ENCODE results near the gene SNRPE.

SNRPE gene

DNA sequence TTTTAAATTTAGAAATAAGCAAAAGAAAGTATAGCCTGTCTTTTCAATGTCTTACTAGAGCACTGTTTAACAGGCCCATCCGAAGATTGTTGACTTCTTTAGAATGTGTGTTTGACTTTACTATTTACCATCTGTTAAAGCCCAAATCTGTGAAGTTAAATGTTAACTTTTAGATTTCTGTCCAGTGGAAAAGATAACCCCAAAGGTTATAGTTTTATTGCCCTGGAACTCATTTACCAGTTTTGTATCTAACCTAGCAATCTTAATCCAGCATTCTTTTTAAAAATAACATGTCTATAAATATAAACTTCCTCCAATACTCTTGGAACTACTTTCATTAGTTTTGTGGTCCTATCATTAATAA lies 37.9 kb downstream of the SNRPE start:
- TF ChIP-seq, protein P1, sequence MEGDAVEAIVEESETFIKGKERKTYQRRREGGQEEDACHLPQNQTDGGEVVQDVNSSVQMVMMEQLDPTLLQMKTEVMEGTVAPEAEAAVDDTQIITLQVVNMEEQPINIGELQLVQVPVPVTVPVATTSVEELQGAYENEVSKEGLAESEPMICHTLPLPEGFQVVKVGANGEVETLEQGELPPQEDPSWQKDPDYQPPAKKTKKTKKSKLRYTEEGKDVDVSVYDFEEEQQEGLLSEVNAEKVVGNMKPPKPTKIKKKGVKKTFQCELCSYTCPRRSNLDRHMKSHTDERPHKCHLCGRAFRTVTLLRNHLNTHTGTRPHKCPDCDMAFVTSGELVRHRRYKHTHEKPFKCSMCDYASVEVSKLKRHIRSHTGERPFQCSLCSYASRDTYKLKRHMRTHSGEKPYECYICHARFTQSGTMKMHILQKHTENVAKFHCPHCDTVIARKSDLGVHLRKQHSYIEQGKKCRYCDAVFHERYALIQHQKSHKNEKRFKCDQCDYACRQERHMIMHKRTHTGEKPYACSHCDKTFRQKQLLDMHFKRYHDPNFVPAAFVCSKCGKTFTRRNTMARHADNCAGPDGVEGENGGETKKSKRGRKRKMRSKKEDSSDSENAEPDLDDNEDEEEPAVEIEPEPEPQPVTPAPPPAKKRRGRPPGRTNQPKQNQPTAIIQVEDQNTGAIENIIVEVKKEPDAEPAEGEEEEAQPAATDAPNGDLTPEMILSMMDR (IDR thresholded peaks at IDR 0.05; ENCODE audit: low read depth, low read length, missing control alignments), result no peak

DNA sequence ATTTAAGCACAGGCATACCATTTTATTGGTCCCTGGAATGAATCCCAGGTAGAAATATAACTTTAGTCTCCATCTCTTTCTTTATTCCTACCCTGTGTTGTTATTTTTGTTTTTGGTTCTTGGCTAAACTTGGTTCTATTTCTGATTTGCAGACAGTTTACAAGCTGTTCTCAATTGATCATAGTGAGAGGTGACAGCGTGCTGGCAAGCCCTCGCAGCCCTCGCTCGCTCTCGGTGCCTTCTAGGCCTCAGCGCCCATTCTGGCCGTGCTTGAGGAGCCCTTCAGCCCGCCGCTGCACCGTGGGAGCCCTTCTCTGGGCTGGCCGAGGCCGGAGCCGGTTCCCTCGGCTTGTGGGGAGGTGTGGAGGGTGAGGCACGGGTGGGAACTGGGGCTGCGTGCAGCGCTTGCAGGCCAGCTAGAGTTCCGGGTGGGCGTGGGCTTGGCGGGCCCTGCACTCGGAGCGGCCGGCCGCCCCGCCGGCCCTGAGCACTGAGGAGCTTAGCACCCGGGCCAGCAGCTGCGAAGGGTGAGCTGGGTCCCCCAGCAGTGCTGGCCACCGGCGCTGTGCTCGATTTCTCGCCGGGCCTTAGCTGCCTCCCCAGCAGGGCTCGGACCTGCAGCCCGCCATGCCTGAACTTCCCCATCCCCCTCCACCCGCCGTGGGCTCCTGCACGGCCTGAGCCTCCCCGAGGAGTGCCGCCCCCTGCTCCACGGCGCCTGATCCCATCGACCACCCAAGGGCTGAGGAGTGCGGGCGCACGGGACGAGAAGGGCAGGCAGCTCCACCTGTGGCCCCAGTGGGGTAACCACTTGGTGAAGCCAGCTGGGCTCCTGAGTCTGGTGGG lies 38.7 kb downstream of the SNRPE start:
- TF ChIP-seq, protein P1 (IDR thresholded peaks at IDR 0.05; ENCODE audit: low read depth, low read length, missing control alignments), result no peak
- no peak overlapping the region for H3K4me3 ChIP-seq (replicated peaks; ENCODE audit: low read depth, low read length)
- DNase-seq (ENCODE audit: extremely low read depth, low read depth), result no peak

More for the DNA sequence above, 37.9 kb downstream of the SNRPE start:
- DNase-seq (ENCODE audit: extremely low read depth, low read depth), result no peak
- H3K4me3 ChIP-seq (replicated peaks; ENCODE audit: low read depth, low read length), result no peak overlapping the region

DNA sequence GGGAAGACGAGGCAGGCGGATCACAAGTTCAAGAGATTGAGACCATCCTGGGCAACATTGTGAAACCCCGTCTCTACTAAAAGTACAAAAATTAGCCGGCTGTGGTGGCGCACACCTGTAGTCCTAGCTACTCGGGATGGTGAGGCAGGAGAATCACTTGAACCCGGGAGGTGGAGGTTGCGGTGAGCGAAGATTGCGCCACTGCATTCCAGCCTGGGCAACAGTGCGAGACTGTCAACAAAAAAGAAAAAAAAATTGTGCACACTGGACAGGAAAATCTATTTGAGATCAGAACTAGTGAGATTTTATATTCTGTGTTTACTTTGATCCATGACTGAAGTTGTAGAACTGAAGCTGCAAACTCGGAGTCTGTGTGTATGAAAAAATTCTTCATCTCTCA lies 40.2 kb downstream of the SNRPE start:
- TF ChIP-seq, protein P1 (IDR thresholded peaks at IDR 0.05; ENCODE audit: low read depth, low read length, missing control alignments), result no peak
- H3K4me3 ChIP-seq (replicated peaks; ENCODE audit: low read depth, low read length), result no peak overlapping the region
- DNase-seq (ENCODE audit: extremely low read depth, low read depth), result no peak

DNA sequence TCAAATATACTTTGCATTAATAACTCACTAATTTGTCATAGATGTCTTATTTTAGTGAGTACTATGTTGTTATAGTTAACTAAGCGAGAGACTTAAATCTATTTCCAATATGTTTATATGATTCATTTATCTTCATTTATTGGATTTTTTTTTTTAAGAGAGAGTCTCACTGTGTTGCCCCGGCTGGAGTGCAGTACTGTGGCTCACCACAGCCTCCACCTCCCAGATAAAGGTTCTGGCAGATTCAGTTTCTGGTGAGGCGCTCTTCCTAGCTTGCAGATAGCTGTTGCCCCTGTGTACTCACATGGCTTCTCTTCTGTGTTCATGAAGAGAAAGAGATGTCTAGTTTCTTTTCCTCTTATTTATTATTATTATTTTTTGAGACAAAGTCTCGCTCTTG lies 43.9 kb downstream of the SNRPE start:
- H3K4me3 ChIP-seq (replicated peaks; ENCODE audit: low read depth, low read length), result no peak overlapping the region
- TF ChIP-seq, protein P1 (IDR thresholded peaks at IDR 0.05; ENCODE audit: low read depth, low read length, missing control alignments), result no peak
- DNase-seq (ENCODE audit: extremely low read depth, low read depth), result no peak

DNA sequence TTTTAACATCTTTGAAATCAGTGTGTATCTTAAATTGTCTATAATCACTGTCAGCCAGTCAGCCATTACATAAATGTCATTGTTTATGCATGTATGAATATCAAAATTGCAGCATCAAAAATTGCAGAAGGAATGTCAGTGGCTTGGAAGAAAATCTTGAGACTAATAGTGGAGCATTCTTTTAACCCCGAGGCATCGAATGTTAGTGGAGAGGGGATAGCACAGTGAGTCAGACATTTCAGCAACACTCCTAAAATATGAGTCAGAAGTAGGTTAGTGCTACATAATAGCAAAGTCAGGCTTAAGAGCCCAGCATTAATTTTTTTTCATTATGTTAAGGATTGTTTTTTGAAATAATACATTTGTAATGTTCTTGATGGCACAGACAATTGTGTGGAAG lies 45.5 kb downstream of the SNRPE start:
- H3K4me3 ChIP-seq (replicated peaks; ENCODE audit: low read depth, low read length), result no peak overlapping the region
- peak; percentile 72 for DNase-seq (ENCODE audit: extremely low read depth, low read depth)
- TF ChIP-seq, protein P1 (IDR thresholded peaks at IDR 0.05; ENCODE audit: low read depth, low read length, missing control alignments), result no peak

DNA sequence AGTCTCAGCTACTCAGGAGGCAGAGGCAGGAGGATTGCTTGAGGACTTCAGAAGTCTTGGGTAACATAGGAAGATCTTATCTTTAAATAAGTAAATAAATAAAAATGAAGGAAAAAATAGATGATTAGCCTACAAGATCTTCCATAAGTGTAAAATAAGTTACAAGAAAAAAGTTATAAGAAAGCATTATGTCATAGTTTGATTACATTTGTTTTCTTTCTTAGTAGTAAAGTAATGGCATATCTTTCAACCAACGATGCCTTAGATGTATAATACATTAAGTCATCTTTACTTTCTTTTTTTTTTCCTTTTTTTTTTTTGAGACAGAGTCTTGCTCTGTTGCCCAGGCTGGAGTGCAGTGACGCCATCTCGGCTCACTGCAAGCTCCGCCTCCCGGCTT lies 46.5 kb downstream of the SNRPE start:
- TF ChIP-seq, protein P1 (IDR thresholded peaks at IDR 0.05; ENCODE audit: low read depth, low read length, missing control alignments), result no peak
- DNase-seq (ENCODE audit: extremely low read depth, low read depth), result no peak

More for the DNA sequence above, 46.5 kb downstream of the SNRPE start:
- no peak overlapping the region for H3K4me3 ChIP-seq (replicated peaks; ENCODE audit: low read depth, low read length)

All from HFF-Myc (cell line).